Upper lobe of left lung (tissue), 4 donors: ENCODE data around the gene SSR4.

Source experiments
- CTCF ChIP-seq, 6 experiments: fragments of 450-650 bp in 4 of 6; fragments of 200-600 bp in 2 of 6; sonication (generic) in 2 of 6; IDR thresholded peaks; one replicate each; pipeline ENCODE4 v1.5.1; 2016 to 2019; ENCODE audit warnings: antibody characterized with exemption in 6 of 6
- POLR2A ChIP-seq, 4 donors: fragments of 450-650 bp; IDR thresholded peaks; one replicate each; pipeline ENCODE4 v1.5.1; 2016 to 2017; ENCODE audit warnings: antibody characterized with exemption in 4 of 4, mild to moderate bottlenecking in 2 of 4

- no peak for TF ChIP-seq CTCF (IDR thresholded peaks at IDR 0.05)
- TF ChIP-seq POLR2A (IDR thresholded peaks at IDR 0.05), result no peak
Observed at GRCh38 chrX:153804100-153804595, 9.7 kb downstream of the SSR4 start.
